KBM-7 (cell line): Measurements from ENCODE around the gene ARID3B.
A peak's percentile ranks its signal among the peaks of the same experiment; 100 is the strongest.
"Not testable (repeated sequence)": the region's sequence is repeated elsewhere in the genome, so short reads cannot be mapped to it uniquely, and the experiment has no call there.

Source experiments
- DNase-seq: peaks from one replicate; pipeline ENCODE4 v3.0.0-alpha.2; 2015
- in situ Hi-C: fragments of 300-500 bp; cut with MboI; formaldehyde crosslinking; loops from 2 replicates; pipeline ENCODE4 v1.14.3; 2020; ENCODE audit warnings: low sequenced_read_pairs, low pct_unique_long_range_greater_than_20kb, mixed read lengths

ARID3B gene

GRCh38 chr15:74531144-74531811 is 9.7 kb upstream of the ARID3B start:
- in situ Hi-C loops, result no loop called here
- no peak for DNase-seq

GRCh38 chr15:74535388-74536084 is 5.5 kb upstream of the ARID3B start:
- DNase-seq, result no peak
- in situ Hi-C loops, result no loop called here

- DNase-seq, result no peak
- in situ Hi-C loops, result no loop called here
Observed at GRCh38 chr15:74537736-74538135, 3.3 kb upstream of the ARID3B start.

- DNase-seq, in situ Hi-C loops: not testable (repeated sequence)
Observed at GRCh38 chr15:74539521-74539920, 1.5 kb upstream of the ARID3B start.

GRCh38 chr15:74540161-74540760 is 759 bp upstream of the ARID3B start:
- DNase-seq, result no peak
- in situ Hi-C loops, result no loop called here

- in situ Hi-C loops, result no loop called here
- DNase-seq, result peak; percentile 93
Observed at GRCh38 chr15:74541494-74542165, 610 bp downstream of the ARID3B start.

- in situ Hi-C loops, result no loop called here
- DNase-seq, result no peak
Observed at GRCh38 chr15:74542166-74543042, 1.4 kb downstream of the ARID3B start.

- in situ Hi-C loops, result no loop called here
Observed at GRCh38 chr15:74543043-74543422, 2.0 kb downstream of the ARID3B start.

GRCh38 chr15:74543583-74543982 is 2.6 kb downstream of the ARID3B start:
- in situ Hi-C loops, result no loop called here
- peak; percentile 68 for DNase-seq

More at GRCh38 chr15:74543043-74543422, 2.0 kb downstream of the ARID3B start:
- DNase-seq, result no peak

GRCh38 chr15:74545086-74545485 is 4.1 kb downstream of the ARID3B start:
- no peak for DNase-seq
- in situ Hi-C loops, result no loop called here

GRCh38 chr15:74545776-74546656 is 5.0 kb downstream of the ARID3B start:
- DNase-seq, result peak; percentile 100
- in situ Hi-C loops, result no loop called here

- DNase-seq, result no peak
- in situ Hi-C loops, result no loop called here
Observed at GRCh38 chr15:74547616-74548015, 6.6 kb downstream of the ARID3B start.

GRCh38 chr15:74548241-74548640 is 7.2 kb downstream of the ARID3B start:
- in situ Hi-C loops, result no loop called here
- no peak for DNase-seq

- DNase-seq, result no peak
- in situ Hi-C loops, result no loop called here
Observed at GRCh38 chr15:74549816-74550215, 8.8 kb downstream of the ARID3B start.

- no peak for DNase-seq
- in situ Hi-C loops, result no loop called here
Observed at GRCh38 chr15:74551714-74552113, 10.7 kb downstream of the ARID3B start.

- in situ Hi-C loops, result no loop called here
- peak; percentile 88 for DNase-seq
Observed at GRCh38 chr15:74552773-74553441, 11.9 kb downstream of the ARID3B start.

GRCh38 chr15:74555192-74555591 is 14.2 kb downstream of the ARID3B start:
- DNase-seq, result no peak
- in situ Hi-C loops, result no loop called here

- no peak for DNase-seq
- in situ Hi-C loops, result no loop called here
Observed at GRCh38 chr15:74558706-74559105, 17.7 kb downstream of the ARID3B start.
